Suppressor macrophage (primary cell): ENCODE data around the gene TMEM8B.

Experiments
- DNase-seq, 4 experiments: peaks; one replicate each; pipeline ENCODE4 v3.0.0-alpha.2; 2020 to 2022

Gene TMEM8B

DNA sequence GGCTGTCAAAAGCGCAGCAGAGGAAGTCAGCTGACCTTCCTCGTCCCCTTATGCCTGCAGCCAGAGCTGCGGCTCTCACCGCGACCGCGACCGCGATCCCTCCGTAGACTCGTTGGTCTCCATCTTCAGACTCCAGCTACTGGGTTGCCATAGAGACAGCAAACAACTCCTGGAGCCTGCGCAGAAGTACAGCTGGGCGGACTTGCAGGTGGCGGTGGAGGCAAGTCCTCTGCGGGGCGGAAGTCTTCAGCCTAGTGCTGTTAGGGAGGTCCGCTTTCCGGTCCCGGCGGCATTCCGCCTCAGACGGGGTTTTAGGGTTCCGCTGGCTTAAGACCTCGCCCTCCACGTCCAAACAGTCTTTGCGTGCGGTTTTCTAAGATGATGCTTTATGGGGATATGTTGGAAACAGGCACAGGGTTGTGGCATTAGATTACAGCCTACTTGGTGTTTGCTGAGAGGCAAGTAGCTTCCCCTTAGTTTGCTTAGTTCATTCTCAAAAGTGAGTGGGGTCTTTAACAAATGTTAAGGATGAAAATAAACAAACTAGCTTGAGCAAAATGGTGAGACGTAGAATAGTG, 16.9 kb upstream of the TMEM8B start, which contains the start of gene SPAG8:
Gene SPAG8 (minus strand): TSS at position 238 of the 578 bp plus-strand sequence. CDS start 115 bp downstream, at position 123.
- DNase-seq = peak; percentile 90 to 97 (median 96)

- DNase-seq = no peak
Observed at GRCh38 chr9:35813434-35814105, 15.5 kb upstream of the TMEM8B start.

DNA sequence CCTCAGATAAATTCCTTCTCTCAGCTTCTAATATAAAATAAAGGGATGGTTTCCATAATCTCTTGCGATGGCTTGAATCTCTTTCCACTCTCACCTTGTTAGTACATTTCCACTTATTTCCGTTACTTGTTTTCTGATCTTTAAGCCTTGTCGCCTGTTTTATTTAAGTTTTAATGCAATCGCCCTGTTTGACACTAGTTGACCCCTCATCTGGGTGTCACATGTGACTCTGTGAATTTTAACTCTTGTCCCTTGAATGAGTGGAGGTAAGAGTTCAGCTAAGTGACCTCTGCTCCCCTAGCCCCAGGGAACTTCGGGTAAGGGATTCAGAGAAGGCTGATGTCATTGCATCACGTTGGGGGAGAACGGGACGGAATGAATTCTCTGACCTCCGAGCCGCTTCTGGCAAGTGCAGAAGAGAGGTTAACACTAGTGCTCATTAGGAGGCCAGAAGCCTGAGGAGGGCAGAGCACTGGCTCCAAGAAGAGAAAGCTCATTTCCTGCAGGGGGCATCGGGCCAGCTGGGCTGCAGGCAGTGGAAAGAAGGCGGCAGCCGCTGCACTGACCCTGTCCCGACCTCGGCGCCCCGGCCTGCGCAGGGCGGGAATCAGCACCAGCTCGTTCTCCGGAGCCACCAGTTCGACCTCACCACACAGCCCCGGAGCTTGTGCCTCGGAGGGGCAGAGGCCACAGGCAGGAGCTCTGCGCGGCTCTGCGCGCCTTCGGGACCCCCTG, 14.8 kb upstream of the TMEM8B start:
- peak; percentile 56 to 82 (median 76) for DNase-seq

DNA sequence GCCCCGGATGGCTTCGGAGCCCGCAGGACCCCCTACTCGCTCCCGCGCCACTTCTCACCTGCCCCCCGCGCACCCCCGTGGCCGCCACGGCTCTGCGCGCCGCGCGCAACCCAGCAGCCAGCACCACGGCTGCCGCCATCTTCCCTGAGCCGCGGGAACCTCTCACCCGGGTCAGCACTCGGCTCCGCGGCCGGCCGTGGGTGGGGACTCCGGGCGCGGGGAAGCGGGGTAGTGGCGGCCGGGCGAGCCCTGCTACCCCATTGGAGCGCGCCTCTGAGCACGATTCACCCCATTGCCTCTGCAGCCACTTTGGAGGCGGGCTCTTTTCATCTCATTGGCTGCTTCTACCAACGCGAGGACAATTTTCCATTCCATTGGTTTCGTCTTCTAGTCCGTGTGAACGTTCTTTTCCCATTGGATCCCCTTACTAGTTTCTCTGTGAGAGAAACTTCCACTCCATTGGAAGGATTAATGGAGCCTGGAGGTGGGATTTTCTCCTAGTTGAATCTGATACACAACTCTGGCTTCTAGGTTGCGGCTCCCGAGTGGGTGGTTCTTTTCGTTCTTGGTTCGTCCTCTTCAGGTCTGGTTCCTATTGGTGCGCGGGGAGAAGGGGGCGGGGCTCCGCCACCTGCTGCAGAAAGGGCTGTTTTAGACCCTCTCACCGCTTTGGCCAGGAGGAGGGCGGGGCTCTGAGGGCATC, 14.0 kb upstream of the TMEM8B start, which contains the start of gene HINT2:
Gene HINT2 (minus strand): TSS at position 202 of the 703 bp plus-strand sequence. CDS start 63 bp downstream, at position 139.
- DNase-seq = peak; percentile 97 to 99 (median 98)

DNA sequence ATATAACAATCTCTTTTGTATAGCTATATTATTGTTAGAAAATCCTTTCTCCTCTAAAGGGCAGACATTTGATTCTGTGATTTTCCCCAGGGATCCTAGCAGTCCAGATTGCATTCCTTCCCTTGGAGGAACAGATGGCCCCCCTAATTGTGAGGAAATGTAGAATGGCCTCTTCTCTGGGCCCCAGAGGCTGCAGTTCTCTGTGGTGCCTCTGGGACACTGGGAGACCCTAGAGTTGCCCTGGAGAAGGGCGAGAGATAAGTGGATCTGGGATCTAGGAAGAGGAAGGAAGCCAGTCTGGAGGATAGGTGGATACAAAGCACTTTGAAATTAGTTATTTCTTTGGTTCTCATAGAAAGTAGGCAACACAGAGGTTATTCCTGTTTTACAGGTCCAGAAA, 12.3 kb upstream of the TMEM8B start:
- no peak for DNase-seq

- no peak for DNase-seq
Observed at GRCh38 chr9:35818341-35818740, 10.7 kb upstream of the TMEM8B start.

DNA sequence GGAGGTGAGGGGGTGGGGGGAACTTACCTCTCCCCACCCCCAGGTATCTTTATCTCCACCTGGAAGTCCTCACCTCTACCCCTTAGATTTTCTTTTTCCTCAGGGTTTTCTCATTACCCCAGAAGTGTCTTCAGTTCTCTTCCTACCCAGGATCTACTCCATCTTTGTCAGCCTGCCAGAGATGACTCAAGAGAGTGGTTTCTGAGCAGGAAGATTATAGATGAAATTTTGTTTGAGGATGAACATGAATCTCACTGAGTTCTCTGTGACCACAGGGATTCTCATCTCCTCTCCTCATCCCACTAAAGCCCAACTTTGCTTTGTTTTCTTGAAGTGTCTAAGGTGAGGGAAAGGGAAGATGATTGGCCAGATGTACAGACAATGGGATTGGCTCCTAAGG, 9.0 kb upstream of the TMEM8B start:
- DNase-seq = no peak

DNA sequence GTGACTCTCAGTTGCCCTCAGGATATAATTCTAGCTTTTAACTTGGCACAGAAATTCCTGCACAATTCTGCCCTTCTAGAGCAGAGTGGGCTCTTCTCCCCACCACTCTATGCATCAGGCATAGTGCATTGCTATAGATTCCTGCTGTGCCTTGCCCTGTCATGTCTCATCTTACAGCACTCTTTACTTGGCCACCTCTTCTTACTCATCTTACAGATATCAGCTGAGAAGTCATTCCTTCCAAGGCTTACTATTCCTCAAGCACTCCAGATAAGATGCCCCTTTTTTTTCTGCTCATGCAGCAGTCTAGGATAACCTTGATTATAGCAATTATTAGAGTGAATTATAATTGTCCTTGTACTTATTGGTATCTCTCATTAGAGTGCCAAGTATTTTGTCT, 6.1 kb upstream of the TMEM8B start:
- no peak for DNase-seq

DNA sequence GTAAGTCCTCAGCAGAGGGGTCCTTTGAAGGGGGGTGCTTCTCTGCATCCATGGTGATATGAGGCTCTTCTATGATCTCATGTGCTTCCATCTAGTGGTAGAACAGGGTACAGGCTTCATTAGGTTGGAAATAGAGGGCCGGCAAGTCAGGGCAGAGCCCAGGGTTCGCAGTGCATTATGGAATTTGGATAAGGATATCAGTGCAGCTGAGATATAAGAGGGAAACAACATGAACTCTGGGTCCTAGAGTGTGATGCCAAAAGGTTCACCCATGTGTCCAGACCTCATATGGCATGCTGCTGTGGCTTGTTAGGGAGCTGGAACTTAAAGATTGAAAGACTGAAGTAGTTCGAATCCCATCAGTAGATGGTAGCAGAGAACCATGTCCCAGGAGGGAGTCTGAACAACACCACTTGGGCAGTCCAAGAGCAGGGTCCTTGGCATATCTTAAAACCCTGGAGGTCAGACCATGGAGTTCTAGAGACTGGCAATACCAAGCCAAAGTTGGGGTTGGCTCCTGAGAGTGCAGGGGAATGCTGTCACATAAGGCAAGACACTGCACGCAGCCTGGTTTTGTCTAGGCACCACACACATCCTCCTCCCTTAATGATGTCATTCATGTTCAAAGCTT, 2.8 kb upstream of the TMEM8B start:
- peak; percentile 58 to 80 (median 70) for DNase-seq

DNA sequence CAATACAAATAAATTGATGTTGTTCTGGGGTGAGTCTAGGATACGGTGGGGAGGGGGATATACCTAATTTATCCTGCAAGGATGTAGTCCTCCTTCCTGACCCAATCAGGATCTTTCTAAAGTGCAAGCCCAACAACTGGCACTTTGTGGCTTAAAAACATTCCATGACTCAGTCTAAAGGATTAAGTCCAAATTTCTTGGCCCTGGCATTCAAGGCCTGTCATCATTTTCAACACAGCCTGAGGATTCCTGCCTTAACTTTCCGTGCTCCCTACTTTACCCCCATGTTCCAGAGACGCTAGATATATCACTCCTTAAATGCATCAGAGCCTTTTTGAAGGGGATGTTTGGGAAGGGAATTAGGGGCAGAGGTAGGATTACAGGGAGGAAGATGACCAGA, 1.5 kb upstream of the TMEM8B start:
- no peak for DNase-seq

DNA sequence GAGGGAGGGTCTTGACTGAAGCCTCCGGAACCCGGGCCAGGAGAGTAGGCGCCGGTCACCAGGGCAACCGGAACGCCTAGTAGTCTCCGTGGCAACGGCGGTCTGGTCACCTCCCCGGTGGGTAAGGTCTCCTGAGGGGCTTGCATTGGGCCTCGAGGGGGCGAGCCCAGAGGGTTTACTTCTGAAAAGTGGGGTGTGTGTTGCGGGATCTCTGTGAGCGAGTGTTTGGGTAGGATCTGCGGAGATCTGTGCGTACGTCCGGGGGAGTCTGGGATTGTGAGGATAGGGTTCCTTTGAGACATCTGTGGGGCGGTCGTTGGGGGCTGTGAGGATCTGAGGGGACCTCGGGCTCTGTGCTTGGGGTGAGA, 328 bp upstream of the TMEM8B start, which contains the start of gene FAM221B:
Gene FAM221B (minus strand): TSS at position 17 of the 368 bp plus-strand sequence. CDS start 2,571 bp downstream, outside the sequence.
- peak in 1 of 4 experiments; percentile 27 for DNase-seq

DNA sequence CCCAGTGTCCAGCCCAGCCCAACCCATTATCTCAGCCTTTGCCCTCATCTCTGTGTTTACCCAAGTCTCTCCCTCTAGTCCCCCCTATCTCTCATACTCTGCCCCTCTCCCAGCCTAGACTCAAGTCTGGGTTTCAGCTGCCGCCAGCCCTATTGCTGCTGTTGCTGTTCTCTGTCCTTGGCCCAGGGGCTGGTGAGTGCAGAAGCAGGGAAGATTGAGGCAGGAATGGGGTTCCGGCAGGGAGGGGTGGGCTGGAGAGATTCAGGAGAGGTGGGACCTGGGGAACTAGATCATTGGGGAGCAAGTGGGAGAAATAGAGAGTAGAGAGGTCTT, 702 bp downstream of the TMEM8B start:
- DNase-seq = no peak

GRCh38 chr9:35831040-35831439, 2.0 kb downstream of the TMEM8B start:
- no peak for DNase-seq

DNA sequence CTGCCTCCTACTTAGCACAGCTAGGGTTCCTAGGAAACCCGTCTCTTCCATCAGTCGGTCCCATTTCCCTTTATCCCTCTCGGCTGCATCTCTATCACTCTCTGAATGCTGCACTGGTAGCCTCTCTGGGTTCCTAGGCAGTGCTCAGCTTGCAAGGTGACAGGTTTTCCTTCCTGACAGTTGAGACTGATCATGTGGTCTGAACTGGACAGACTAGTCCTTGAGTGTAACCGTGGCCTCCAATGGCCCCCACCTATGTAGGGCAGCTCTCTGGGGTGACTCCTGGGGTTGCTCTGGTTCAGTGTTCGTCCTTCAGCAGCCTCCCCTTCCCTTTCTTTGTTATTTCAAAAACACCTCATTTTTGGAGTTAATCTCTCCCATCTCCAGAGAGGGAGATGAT, 3.8 kb downstream of the TMEM8B start:
- no peak for DNase-seq

GRCh38 chr9:35834260-35835215, 5.5 kb downstream of the TMEM8B start:
- no peak for DNase-seq

- no peak for DNase-seq
Observed at GRCh38 chr9:35835216-35835632, 6.2 kb downstream of the TMEM8B start.

DNA sequence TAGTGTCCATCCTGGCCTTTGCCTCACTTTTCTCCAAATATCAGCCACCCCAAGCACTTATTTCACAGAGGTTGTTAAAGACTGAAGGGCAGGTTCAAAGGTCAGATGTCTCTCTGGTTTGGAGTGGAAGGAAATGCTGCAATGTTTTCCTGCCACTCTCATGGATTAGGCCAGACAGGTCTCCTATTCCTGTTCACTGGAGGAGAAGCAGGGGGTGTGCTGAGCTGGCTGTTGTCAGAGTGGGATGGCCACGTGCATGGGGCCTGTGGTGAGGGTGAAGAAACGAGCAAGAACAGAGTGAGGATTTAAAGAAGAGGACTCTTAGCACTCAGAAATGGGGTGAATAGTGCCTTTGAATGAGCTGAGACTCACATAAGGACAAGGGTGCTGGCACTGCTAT, 6.7 kb downstream of the TMEM8B start:
- no peak for DNase-seq

- no peak for DNase-seq
Observed at GRCh38 chr9:35836595-35836994, 7.6 kb downstream of the TMEM8B start.

DNA sequence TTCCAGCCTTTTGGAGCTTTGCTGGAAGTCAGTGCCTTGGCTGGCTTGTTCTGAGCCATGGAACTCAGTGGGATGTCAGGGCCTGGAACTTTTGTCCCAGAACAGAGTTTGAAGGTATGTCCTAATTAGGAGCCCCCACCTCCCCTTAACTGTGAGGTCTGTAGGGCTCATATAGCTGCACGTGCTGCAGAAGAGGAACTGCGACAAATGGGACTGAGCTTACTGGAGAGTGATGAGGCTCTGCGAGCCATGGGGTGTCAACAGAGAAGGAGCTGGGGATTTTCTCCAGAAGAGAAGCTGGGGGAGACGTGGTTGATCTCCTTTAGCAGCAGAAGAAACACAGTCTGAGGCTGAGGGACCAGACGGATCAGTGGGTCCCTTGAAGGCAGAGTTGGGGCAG, 10.9 kb downstream of the TMEM8B start:
- peak in 1 of 4 experiments; percentile 31 for DNase-seq

DNA sequence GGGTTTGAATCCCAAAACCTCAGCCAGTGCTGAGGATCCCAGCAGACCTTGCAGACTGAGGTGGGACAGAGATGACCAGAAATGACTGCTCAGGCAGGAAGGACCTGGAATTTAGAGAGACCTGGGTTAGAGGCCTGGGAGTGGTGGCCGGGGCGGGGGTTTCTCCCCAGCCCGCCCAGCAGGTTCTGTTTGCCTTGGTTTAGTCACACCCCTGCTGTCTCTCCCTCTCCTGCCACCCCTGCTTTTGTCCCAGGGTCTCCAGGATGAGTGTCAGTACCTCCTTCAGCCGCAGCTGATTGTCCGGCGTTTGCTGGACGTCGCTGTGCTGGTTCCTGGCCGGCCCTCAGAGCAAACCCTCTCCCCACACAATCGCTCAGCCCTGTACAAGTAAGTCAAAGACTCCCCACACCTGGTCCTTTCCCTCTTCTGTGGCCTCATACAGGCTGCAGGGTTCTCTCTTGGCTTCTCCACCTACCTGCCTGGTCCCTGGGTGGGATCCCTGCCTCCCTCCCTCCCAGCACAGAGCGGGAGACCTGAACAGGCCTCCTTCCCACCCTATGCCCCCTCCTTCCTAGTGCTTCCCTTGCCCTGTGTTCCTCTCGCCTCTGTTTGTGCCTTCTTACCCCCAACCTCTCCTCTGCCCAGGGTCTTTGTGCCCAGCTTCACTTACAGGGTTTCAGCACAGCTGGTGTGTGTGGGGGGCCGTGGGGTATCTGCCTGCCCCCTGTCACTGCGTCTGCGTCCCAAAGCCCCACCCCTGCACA, 12.0 kb downstream of the TMEM8B start:
- no peak for DNase-seq

GRCh38 chr9:35841645-35841900, 12.5 kb downstream of the TMEM8B start:
- no peak for DNase-seq
